GM18951 (cell line): ENCODE results near the gene SH2D1B.

ENCODE experiments used
- POLR2A ChIP-seq: IDR thresholded peaks from 4 replicates; pipeline ENCODE4 v1.6.1; 2011; ENCODE audit warnings: mild to moderate bottlenecking; ENCODE audit not compliant: insufficient read length, insufficient read depth; ENCODE audit errors: extremely low read depth
- in situ Hi-C: fragments of 300-500 bp; cut with MboI; formaldehyde crosslinking; loops from one replicate; pipeline ENCODE4 v1.12.0; 2022; ENCODE audit warnings: low sequenced_read_pairs, mixed read lengths, inconsistent platforms; ENCODE audit not compliant: unreplicated experiment

Gene SH2D1B

GRCh38 chr1:162389971-162390370 lies 22.0 kb downstream of the SH2D1B start:
- in situ Hi-C loops, result no loop called here
- TF ChIP-seq POLR2A, result no peak

GRCh38 chr1:162389021-162389818 lies 22.7 kb downstream of the SH2D1B start:
- in situ Hi-C loops, result no loop called here

DNA sequence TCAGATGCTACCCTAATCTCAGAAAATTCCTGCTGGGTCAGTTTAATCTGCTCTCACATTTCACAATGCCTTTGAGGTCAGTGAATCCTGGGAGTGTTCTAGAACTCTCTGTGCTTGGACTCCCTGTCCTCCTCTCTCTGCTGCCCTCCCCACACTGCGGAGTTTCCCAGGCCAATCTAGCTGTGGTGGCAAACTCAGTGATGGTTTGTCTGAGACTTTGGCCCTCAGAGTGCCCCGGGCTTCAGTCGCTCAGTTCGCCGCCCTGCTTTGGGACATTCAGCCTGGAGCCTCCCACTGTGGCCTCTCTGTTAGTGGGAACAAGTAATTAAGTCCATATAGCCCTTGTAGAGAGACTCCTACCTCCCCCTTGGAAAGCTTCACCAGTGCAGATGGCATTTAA lies 23.3 kb downstream of the SH2D1B start:
- in situ Hi-C loops, result no loop called here
- no peak for TF ChIP-seq POLR2A

More at GRCh38 chr1:162389021-162389818, 22.7 kb downstream of the SH2D1B start:
- no peak for TF ChIP-seq POLR2A

- in situ Hi-C loops, result no loop called here
Measured at GRCh38 chr1:162388083-162388594, 23.8 kb downstream of the SH2D1B start.

GRCh38 chr1:162387226-162388082 lies 24.5 kb downstream of the SH2D1B start:
- in situ Hi-C loops, result no loop called here
- TF ChIP-seq POLR2A, result no peak

More at GRCh38 chr1:162388083-162388594, 23.8 kb downstream of the SH2D1B start:
- TF ChIP-seq POLR2A, result no peak

GRCh38 chr1:162386292-162387225 lies 25.4 kb downstream of the SH2D1B start:
- in situ Hi-C loops, result no loop called here
- no peak for TF ChIP-seq POLR2A

DNA sequence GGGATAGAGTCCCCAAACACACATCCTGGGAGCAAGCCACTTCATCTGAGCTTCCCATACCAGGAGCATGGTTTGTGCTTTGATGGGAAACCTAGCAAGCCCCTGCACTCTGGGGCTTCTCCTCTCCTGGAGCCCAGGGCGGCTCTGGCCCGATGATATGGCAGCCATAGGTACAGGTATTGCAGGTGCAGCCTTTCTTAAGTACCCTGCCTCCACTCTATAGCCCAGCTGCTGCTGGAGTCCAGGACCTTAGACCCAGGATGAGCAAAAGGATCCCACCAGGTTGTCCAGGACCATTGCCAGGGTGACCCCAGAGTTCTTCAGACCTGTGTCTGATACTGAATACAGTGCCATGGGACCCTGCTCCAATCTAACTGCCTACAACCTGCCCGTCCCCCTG lies 26.2 kb downstream of the SH2D1B start:
- no peak for TF ChIP-seq POLR2A
- in situ Hi-C loops, result no loop called here

DNA sequence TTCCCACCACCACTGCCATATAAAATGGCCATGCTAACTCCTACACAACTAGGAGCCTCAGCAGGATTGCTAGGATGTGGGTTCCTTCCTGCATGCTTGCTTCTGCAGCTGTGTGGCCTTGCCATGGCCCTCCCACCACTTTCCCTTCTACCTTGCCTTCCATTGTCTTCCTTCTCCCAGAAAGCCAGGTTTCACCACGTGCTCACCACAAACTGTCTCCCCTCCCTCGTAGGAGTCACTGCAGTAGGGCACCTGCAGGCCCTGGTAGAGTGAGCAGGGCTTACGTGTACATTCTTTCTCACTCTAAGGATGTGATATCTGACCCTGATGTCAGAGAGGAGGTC lies 26.7 kb downstream of the SH2D1B start:
- TF ChIP-seq POLR2A, result no peak
- in situ Hi-C loops, result no loop called here

DNA sequence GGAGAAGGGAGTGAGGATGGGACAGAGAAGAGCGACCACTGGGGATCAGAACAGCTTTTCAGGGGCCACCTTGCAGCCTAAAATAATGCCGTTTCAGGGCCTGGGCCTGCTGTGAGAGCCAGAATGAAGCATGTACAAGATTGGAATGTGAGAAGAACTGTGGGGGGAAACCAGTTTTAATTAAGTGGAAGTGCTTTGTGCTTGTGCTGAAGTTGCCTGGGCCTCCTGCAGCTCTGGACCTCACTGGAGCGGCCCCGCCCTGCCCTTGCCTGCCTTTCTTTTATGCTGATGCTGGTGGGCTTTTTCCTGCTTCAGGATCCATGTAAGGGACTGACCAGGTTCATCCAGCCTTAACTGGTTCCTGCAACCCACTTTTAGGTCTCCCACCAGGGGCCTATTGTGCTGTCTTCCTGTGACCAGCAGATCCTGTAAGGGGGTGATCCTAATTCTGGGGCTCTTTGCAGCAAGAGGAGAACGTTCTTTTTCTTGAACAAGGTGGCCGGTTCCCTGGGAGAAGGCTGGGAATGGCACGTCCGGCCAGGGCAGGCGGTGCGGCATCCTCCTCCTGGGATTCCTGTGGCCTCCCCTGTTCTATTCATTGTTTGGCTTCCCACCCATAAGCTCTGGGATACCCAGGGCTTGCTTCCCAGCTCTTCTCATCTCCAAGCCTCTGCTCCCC lies 27.2 kb downstream of the SH2D1B start:
- no peak for TF ChIP-seq POLR2A
- in situ Hi-C loops, result no loop called here

GRCh38 chr1:162384116-162384515 lies 27.8 kb downstream of the SH2D1B start:
- TF ChIP-seq POLR2A, result no peak
- in situ Hi-C loops, result no loop called here

DNA sequence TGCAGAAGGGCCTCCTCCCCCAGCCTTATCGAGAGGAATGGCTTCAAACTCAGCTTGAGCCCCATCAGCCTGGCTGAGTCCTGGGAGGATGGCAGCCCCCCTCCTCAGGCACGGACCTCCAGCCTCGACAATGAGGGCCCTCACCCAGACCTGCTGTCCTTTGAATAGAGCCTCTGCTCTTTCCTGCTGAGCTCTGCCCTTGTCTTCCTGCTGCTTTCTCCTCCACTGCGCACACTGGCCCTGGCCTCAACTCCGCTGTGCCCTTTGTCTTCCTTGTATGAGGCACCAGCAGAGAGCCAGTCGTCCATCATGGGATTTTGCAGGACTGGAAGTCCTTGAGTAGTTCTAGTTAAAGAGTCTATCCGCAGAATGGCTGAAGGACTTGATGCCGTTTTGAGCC lies 28.4 kb downstream of the SH2D1B start:
- no peak for TF ChIP-seq POLR2A
- in situ Hi-C loops, result no loop called here

DNA sequence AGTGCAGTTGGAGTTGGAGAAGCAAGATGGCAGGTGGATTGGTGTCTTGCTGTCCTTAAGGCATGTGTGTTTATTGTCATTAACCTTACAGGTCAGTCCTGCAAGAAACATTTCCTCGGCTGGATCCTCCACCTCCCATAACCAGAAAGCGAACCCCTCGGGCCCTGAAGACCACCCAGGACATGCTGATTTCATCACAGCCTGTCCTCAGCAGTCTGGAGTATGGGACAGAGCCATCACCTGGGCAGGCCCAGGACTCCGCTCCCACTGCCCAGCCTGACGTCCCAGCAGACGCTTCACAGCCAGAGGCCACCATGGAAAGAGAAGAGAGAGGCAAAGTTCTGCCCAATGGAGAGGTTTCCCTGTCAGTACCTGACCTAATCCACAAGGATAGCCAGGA lies 28.8 kb downstream of the SH2D1B start:
- in situ Hi-C loops, result no loop called here
- TF ChIP-seq POLR2A, result no peak

- TF ChIP-seq POLR2A, result no peak
- in situ Hi-C loops, result no loop called here
Measured at GRCh38 chr1:162381941-162382750, 29.8 kb downstream of the SH2D1B start.
